GM12875 (cell line): Measurements from ENCODE around the gene MXRA8.
"Not testable (repeated sequence)": the region's sequence is repeated elsewhere in the genome, so short reads cannot be mapped to it uniquely, and the experiment has no call there.

ENCODE experiments used
- H3K4me3 ChIP-seq: one replicate; pipeline ENCODE4 v1.5.1; 2011; ENCODE audit warnings: low read depth, low read length, control low read depth
- TF ChIP-seq, protein P1 (sequence below): IDR thresholded peaks from 2 replicates; pipeline ENCODE4 v1.5.1; 2011; ENCODE audit warnings: low read depth, mild to moderate bottlenecking, control low read depth, inconsistent platforms, low read length, moderate library complexity, borderline replicate concordance; ENCODE audit not compliant: insufficient read depth

Gene MXRA8

DNA sequence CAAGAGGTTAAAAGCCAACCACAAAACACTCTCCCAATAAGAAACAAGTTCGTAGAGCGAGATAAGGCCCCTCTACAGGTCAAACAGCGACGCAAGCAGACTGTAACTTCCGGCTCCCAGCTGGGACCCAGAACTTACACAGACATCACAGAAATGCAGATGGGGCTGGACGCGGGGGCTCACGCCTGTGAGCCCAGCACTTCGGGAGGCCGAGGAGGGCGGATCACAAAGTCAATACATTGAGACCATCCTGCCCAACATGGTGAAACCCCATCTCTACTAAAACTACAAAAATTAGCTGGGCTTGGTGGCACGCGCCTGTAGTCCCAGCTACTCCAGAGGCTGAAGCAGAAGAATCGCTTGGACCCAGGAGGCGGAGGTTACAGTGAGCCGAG lies 29.7 kb upstream of the MXRA8 start:
- no peak overlapping the region for H3K4me3 ChIP-seq
- TF ChIP-seq, protein P1, sequence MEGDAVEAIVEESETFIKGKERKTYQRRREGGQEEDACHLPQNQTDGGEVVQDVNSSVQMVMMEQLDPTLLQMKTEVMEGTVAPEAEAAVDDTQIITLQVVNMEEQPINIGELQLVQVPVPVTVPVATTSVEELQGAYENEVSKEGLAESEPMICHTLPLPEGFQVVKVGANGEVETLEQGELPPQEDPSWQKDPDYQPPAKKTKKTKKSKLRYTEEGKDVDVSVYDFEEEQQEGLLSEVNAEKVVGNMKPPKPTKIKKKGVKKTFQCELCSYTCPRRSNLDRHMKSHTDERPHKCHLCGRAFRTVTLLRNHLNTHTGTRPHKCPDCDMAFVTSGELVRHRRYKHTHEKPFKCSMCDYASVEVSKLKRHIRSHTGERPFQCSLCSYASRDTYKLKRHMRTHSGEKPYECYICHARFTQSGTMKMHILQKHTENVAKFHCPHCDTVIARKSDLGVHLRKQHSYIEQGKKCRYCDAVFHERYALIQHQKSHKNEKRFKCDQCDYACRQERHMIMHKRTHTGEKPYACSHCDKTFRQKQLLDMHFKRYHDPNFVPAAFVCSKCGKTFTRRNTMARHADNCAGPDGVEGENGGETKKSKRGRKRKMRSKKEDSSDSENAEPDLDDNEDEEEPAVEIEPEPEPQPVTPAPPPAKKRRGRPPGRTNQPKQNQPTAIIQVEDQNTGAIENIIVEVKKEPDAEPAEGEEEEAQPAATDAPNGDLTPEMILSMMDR: no peak

DNA sequence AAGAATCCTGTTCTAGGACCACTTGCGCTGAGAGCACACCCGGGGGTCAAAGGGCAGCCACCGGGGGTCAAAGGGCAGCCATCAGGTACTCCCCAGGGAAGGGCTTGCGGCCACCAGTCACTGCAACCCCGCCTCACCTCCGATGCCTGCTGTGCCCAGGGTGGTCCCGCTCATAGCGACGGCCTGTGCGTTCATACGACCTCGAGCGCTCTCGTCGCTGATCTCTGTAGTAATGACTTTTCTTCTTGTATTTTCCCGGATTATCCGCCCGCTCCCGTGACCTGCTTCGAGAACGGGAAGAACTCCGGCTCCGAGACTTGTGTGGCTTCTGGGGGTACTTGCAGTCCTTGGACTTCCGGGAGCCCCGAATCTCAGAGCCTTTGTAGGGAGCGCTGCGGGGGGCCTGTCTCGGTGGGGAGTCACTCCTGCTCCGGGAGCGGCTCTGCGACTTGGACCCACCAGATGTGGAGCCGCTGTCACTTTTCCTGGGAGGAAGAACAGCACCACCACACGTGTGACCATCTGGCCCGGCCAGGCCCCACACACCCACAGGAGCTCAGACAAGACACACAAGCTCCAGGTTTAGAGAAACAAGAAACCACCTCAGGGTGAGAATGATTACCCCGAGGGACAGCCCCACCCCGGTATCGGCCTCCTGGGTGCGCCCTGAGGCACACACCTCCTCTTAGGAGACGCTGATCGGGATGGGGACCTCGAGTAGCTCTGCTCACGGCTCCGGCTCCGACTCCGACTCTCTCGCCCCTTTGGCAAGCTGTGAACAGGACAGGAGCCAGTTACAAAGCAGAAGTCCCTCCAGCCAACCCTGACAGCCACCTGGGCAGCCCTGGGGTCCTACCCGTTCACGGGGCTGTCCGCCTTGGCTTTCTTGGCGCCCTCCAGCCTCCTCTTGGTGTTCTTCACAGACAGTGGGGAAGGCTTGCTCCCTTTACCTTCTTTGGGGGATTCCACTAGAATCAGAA lies 29.0 kb upstream of the MXRA8 start:
- TF ChIP-seq, protein P1: no peak
- no peak overlapping the region for H3K4me3 ChIP-seq

DNA sequence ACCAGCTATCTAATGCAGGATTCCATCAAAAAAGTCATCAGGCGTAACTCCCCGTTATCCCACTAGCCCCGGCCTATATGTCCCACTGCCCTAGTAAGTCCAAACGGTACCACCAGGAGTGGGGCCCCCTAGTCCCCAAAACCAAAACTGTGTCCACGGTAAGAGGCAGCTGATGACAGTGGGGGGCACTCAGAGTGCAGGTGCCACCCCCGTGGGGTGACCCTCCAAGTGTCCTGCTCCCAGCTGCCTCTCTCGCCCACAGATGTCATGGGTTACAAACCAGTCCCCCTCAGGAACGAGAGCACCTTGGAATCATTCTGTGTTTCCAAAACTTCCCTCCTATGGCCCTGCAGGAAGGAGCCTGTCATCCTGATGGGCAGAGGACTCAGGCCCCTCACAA lies 27.6 kb upstream of the MXRA8 start:
- TF ChIP-seq, protein P1: no peak
- H3K4me3 ChIP-seq: no peak overlapping the region

DNA sequence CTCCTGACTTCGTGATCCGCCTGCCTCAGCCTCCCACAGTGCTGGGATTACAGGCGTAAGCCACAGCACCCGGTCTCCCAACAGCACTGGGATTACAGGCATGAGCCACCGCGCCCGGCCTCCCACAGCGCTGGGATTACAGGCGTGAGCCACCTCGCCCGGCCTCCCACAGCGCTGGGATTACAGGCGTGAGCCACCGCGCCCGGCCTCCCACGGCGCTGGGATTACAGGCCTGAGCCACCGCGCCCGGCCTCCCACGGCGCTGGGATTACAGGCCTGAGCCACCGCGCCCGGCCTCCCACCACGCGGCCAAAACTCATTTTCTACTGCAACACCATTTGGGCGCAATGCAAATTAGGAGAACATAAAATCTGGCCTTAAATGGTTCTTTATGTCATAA lies 27.0 kb upstream of the MXRA8 start:
- not testable (repeated sequence) for H3K4me3 ChIP-seq

DNA sequence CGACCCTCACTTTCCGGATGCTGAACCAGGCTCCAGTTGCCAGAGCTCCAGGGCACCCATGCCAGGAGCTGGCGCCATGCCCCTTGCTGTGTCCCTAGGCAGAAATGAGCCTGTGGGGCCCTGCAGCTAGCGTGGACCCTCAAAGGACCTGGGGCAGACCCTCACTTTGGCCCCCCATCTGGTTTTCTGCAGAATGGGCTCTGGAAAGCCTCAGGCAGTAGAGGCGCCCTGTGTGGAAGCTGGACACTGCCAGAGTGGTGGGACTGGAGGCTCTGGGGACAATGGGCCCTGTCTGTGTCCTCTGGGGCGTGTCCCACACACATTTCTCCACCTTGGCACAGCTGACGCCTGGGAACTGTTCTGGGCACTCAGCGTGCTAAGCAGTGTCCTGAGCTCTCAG lies 22.9 kb upstream of the MXRA8 start:
- TF ChIP-seq, protein P1: no peak
- no peak overlapping the region for H3K4me3 ChIP-seq

DNA sequence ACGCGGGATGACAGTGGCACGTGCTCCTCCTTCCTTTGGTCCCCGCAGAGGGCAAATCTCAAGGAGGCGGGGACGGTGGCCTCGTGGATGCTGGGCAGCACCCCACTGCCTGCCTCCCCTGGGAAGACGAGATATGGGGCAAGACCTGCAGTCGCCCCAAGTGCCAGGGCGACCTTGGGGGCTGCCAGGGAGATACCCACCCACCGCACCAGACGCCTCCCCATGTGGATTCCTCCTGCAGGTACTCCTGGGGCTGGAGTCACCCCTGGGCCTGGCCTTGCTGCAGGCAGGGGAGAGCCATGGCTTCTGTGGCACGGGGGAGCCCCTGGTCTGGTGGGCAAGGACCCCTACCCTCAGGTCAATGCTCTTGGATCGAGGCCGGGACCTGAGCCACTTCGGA lies 22.5 kb upstream of the MXRA8 start:
- no peak overlapping the region for H3K4me3 ChIP-seq
- TF ChIP-seq, protein P1: no peak

DNA sequence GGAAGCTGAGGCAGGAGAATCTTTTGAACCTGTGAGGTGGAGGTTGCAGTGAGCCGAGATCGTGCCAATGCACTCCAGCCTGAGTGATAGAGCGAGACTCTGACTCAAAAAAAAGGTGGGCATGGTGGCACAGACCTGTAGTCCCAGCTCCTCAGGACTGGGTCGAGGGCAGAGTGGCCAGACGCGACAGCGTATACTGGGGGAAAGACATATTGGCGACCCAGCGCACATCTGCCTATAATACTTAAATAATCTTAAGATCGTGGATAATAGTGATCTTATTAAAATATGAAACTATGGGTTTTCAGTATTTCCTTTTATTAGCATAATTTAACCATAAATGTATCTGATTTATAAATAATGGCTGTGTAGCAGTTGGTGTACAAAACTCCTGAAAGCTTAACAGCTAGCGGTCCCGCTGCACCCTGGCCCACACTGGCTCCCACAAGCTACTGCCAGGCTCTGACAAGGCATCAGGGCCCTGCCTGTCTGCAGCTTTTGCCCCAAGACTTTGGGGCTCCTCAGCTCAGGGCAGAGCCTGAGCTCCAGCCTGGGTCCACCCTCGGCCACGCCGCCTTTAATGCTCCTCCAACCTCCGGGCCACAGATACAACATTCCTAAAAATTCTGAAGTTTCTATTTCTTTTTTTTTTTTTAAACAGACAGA lies 19.3 kb upstream of the MXRA8 start:
- H3K4me3 ChIP-seq: no peak overlapping the region
- TF ChIP-seq, protein P1: no peak
